Stimulated activated CD4-positive, alpha-beta T cell treated with anti-CD3 and anti-CD28 coated beads, Interleukin-1b, Interleukin-23, amount 100 ng/mL, for 4 hours (primary cell): ENCODE measurements around the gene PARD6B.
"Not testable (repeated sequence)": the region's sequence is repeated elsewhere in the genome, so short reads cannot be mapped to it uniquely, and the experiment has no call there.

Experiments used
- DNase-seq, 2 donors: peaks; one replicate each; pipeline ENCODE4 v3.0.0-alpha.2; 2020; ENCODE audit warnings: low read depth in 2 of 2

The PARD6B gene

DNA sequence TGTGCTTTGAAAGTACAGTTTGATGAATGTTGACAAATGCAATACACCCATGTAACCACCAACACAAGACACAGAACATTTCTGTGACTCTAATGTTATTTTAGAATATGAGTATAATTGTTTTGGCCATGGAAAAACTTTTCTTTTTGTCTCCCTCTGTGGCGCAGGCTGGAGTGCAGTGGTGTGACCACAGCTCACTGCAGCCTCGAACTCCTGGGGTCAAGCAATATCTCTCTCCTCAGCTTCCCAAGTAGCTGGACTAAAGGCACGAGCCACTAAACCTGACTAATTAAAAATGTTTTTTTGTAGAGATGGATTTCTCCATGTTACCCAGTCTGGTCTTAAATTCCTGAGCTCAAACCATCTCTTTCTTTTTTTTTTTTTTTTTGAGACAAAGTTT, 43.1 kb downstream of the PARD6B start:
- no peak for DNase-seq

- DNase-seq = no peak
Observed at GRCh38 chr20:50776122-50776817, 44.9 kb downstream of the PARD6B start.

DNA sequence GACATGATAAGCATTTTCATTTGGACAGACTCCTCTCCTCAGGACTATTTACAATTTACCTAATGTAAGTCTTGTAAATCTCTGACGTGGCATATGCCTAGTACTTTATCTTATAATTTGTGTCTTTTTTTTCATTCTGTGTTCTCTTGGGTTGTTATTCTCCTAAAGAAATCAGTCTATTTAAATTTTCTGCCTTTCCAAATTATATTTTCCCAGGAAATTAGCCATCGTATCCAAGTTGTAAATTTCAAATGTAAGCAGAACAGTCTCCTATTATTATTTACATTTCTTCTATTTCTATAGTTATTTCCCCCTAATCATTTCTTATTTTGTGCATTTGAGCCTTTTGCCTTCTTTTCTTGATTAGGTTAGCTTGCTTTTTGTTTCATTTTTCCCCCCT, 46.0 kb downstream of the PARD6B start:
- no peak for DNase-seq

DNA sequence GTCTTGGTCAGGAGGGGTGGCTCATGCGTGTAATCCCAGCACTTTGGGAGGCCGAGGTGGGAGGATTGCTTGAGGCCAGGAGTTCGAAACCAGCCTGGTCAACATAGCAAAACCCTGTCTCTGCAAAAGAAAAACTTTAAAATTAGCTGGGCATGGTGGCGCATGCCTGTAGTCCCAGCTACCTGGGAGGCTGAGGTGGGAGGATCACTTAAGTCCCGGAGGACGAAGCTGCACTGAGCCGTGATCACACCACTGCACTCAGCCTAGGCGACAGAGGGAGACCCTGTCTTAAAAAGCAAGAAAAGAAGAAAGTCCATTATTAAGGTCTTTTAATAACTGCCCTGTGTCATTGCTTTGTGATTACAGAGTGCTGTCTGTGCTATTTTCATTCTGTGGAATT, 47.6 kb downstream of the PARD6B start:
- DNase-seq = not testable (repeated sequence)

DNA sequence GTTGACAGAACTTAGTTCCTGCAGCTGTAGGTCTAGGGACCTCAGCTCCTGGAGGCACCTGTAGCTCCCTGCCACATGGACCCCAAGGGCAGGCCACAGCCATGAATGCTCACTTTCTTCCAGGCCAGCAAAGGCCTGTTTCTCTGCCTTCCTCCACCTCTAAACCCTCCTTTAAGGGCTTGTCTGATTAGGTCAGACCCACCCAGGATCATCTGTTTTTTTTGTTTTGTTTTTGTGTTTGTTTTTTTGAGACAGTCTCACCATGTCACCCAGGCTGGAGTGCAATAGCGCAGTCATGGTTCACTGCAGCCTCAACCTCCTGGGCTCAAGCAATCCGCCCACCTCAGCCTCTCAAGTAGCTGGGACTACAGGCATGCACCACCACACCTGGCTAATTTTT, 52.0 kb downstream of the PARD6B start:
- DNase-seq = no peak

DNA sequence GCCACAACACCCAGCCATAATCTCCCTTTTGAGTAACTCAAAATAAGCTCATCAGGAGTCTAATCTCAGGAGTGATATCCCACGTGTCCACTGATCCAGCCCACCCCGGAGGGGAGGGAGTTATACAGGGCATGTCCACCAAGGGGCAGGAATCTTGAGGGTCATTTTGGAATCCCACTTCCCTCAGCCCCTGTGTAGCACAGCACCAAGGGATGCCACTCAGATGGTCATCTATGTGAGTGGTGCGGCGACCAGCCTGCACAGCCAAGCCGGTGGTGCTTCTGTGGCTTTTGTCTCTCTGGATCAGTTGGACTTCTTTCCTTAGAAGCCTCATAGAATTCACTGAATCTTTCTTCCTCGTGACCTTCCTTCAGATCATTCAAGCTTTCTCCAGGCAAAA, 52.5 kb downstream of the PARD6B start:
- no peak for DNase-seq

GRCh38 chr20:50784464-50784863, 53.1 kb downstream of the PARD6B start:
- no peak for DNase-seq

DNA sequence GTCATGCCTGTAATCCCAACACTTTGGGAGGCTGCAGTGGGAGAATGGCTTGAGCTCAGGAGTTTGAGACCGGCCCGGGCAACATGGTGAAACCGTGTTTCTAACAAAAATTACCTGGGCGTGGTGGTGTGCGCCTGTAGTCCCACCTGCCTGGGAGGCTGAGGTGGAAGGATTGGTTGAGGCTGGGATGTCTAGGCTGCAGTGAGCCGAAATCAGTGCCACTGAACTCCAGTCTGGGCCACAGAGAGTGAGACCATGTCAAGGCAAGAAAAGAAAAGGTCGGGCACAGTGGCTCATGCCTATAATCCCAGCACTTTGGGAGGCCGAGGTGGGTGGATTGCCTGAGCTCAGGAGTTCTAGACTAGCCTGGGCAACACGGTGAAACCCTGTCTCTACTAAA, 55.3 kb downstream of the PARD6B start:
- no peak for DNase-seq

- DNase-seq = no peak
Observed at GRCh38 chr20:50787181-50787580, 55.8 kb downstream of the PARD6B start.

GRCh38 chr20:50788045-50788991, 56.9 kb downstream of the PARD6B start:
- DNase-seq = no peak

GRCh38 chr20:50789968-50790650, 58.7 kb downstream of the PARD6B start:
- no peak for DNase-seq

DNA sequence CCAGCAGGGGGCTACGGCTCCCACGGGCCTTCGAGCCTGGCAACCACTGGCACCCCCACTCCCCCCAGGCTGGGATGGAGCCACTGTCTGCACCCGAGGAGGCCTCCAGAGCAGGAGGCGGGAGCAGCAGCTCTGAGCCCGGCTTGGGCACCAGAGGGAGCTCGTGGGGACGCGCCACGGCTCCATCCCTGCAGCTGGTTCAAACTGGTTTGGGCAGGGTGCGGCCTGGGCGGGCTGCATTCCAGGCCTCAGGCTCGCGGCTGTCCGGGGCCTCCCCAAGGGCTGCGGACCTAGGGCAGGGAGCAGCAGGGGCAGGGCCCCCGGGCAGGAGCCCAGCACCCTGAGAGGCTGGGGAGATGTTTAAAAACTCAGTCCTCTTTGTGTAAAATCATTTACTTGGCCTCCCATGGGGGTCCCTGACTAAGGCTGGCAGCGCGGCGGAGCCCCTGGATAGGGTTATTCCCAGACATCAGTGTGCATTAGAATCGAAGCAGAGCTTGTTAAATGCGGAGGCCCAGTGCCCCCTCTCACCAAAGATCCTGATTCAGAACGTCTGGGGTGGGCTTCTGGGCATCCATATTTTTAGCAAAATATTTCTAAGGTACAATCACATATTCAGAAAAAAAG, 59.4 kb downstream of the PARD6B start:
- peak; percentile 73 to 77 for DNase-seq

DNA sequence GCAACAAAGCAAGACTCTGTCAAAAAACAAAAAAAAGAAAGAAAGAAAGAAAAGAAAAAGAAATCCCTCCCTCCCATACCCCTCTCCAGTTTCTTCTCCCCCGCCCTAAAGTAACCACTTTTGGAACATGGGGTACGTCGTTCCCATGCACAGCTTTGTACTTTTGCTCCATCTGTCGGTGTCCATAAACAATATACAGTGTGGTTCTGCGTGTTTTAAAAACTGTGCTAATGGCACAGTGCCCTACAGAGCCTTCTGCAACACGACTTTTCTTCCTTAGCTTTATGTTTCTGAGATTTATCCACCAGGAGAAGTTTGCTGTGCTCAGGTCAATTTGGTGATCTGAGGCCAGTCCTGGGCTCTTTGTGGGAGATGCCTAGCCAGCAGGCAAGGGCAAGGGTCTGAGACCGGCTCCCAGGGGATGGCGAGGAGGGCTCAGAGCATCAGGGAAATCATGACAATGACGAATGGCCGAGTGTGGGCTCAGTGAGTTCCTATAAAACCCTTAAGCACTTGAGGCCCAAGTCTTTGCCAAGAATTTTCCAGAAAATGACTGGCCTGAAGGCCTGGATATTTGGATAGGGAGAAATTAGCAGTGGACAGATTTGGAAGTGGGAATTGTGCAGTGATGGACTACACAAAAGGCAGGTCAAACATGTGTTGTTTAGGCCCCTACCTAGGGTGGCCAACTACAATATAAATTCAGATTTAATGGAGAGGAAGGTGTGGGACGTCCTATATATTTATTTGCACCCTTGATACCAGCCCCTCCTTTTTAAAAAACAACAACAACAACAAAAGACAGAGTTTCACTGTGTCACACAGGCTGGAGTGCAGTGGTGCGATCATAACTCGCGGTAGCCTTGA, 61.6 kb downstream of the PARD6B start:
- no peak for DNase-seq

DNA sequence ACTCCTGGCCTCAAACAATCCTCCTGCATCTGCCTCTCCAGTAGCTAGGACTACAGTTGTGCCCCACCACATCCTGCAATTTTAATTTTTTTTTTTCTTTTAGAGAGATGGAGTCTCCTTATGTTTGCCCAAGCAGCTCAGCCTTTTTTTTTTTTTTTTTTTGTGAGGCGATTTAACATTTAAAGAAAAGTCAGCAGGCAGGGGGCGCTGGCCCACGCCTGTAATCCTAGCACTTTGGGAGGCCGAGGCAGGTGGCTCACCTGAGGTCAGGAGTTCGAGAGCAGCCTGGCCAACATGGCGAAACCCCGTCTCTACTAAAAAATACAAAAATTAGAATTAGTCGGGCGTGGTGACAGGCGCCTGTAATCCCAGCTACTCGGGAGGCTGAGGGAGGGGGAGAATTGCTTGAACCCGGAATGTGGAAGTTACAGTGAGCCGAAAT, 62.2 kb downstream of the PARD6B start:
- peak in 1 of 2 donors; percentile 40 for DNase-seq

DNA sequence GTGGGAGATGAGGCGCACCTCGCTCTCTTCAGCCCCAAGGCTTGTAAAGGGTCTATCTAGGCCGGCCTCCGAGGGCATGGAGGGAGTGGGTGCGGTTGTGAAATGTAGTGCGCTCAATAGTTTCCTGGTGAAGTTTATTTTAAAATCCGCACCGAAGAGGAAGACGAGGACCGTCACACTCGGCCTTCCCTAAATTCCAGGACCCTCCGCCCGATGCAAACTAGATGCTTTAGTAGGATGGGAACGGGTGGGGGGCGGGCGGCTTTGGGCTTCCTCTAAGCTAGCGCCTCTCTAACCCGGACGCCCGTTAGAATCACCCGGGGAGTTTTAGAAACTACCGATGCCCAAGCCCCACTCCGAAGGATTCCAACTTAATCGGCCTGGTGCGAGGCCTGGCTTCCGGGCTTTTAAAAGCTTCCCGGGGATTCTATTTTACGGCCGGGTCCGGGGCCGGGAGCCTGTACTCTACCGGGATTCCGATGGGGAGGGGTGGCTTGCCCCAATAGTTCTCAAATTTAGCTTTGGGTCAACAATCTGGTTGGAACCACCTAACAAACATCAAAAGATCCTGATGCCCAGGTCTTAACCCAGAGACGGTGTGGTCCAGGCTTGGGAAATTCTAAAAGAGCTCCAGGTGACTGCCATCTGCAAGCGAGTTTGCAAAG, 62.9 kb downstream of the PARD6B start:
- no peak for DNase-seq

DNA sequence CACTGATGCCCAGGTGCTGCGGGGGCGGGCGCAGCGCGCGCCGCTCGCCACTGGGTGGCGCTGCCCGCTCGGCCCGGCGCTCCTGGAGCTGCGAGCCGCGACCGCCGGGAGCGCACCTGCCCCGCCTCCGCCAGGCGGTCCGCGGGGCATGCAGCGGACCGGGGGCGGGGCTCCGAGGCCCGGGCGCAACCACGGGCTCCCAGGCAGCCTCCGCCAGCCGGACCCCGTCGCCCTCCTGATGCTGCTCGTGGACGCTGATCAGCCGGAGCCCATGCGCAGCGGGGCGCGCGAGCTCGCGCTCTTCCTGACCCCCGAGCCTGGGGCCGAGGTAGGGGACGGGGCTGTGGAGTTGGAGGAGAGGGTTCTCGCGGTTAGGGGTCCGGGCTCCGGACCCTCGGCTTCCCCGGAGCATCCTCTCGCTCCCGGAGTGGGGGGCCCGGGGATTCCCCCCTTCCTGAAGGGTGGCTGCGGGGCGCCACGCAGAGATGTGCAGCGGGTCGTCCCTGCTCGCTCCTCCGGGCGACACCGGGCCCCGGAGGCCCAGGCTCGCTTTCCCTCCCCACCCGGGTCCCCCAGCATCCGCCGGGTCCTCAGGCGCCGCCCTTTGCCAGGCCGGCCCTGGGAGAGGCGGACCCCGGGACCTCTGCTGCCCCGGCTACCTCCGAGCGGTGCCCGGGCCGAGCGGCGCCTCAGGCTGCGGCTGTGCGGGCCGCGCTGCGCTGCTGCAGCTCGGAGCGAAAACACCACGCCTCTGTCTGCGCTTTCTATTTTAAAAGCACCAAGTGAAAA, 63.7 kb downstream of the PARD6B start, which contains the start of gene BCAS4:
Gene BCAS4, plus strand, starts transcription at position 216 of the 789 bp plus-strand sequence. Its CDS starts 23 bp downstream, at position 239.
- peak; percentile 77 to 79 for DNase-seq

GRCh38 chr20:50797142-50797541, 65.8 kb downstream of the PARD6B start:
- DNase-seq = no peak

DNA sequence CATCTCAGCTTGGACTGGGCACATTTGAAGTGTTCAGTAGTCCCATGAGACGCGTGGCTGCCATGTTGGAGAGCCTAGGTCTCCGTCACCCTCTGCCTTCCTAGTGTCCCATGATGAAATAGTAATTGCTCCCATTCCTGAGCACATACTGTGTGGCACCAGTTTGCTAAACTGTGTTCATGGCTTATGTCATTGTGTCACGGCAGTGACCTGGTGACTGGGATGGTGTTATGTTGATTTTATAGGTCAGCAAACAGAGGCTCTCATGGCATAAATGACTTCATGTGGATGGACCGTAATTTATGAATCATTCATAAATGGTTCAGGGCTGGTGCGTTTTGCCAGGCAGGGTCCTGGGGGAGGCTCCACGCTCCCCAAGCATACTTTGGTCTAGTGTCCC, 67.3 kb downstream of the PARD6B start:
- DNase-seq = no peak

DNA sequence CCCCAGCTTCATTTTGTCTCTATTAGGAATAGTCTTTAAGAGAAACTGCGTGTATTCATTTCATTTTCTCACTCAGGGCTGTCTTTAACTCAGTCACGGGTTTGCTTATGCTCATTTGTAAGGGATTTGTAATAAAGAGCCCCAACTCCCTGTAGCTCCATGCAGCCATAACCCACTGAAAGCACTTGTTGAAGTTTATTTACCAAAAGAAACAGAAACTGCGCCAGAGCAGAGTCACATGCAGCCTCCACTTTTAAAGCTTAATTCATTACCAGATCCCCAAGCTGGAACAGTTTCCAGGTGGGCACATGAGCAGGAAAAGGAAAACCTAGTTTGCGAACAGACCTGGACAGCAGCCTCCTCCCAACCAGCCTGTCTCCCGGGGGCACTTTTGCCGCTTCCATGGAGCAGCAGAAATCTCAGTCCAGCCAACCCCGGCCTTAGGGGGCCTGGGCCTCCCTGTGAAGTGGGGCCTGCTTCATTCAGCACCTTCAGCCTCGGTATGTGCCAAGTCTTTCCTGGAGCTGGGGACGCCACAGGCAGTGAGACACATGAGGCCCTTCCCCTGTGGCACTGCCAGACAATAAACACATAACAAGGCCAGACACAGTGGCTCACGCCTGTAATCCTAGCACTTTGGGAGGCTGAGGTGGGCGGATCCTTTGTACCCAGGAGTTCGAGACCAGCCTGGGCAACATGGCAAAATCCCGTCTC, 68.0 kb downstream of the PARD6B start:
- DNase-seq = no peak
